HepG2 (cell line): Measurements from ENCODE around the gene HLA-DPA1. TPM values are rescaled to one million over a fixed set of nuclear protein-coding genes. Genes with fewer than 3 reads are reported as not detected.

Experiments
- ATAC-seq: fragments of 200-7000 bp; cut with Tn5 transposase; 3 replicates; pipeline ENCODE4 v1.9.1; 2020; ENCODE audit warnings: mild to moderate bottlenecking, moderate library complexity
- BruUV-seq: library from RNA; stranded (reverse); fragments of 400-500 nt; replicated peaks from 2 replicates; lab custom pipeline; 2021; lab: Mats Ljungman, UMichigan
- CTCF ChIA-PET: fragments of 300-600 bp; formaldehyde crosslinking; extraction: SDS; loops from one replicate; lab custom pipeline; 2021; ENCODE audit warnings: low total read pairs, inconsistent platforms, low intra/inter-chr PET ratio; lab: Yijun Ruan, JAX
- POLR2A ChIA-PET: fragments of 350-600 bp; sonication (Branson Sonifier 250); formaldehyde crosslinking; loops from one replicate; lab custom pipeline; 2020; ENCODE audit warnings: antibody characterized with exemption, inconsistent platforms; lab: Yijun Ruan, JAX
- DNase-seq: peaks from one replicate; pipeline ENCODE4 v3.0.0-alpha.2; 2015; ENCODE audit warnings: low spot score
- FAIRE-seq: peaks from 3 replicates; lab custom pipeline; 2011; peaks lifted over from hg19 to GRCh38; lab: Jason Lieb, UNC
- H2AFZ ChIP-seq: one replicate; pipeline ENCODE4 v1.6.1; 2011; ENCODE audit warnings: low read length, inconsistent platforms
- H3K27ac ChIP-seq: fragments of 300-600 bp; 3 replicates; pipeline ENCODE4 v1.8.0; 2011; ENCODE audit warnings: mixed run types, mild to moderate bottlenecking, mixed read lengths, low read length, inconsistent platforms; ENCODE audit not compliant: insufficient read depth; ENCODE audit errors: extremely low read length
- H3K27me3 ChIP-seq, 2 experiments: fragments of 200-600 bp in 1 of 2; 2 replicates in 1 of 2; 3 replicates in 1 of 2; pipeline versions ENCODE4 v1.6.0 to v1.8.0; 2011; ENCODE audit warnings: low read length in 2 of 2, mild to moderate bottlenecking in 2 of 2, moderate library complexity in 2 of 2, inconsistent platforms in 1 of 2; ENCODE audit not compliant: insufficient read depth in 2 of 2, control insufficient read depth in 1 of 2
- H3K36me3 ChIP-seq, 2 experiments: fragments of 200-600 bp in 1 of 2; replicated peaks in 1 of 2; 2 replicates in 1 of 2; 3 replicates in 1 of 2; pipeline versions ENCODE4 v1.5.1 to v1.8.0; 2011; ENCODE audit warnings: low read length in 2 of 2, inconsistent platforms in 1 of 2; ENCODE audit not compliant: insufficient read depth in 2 of 2, control insufficient read depth in 1 of 2
- H3K4me1 ChIP-seq: 2 replicates; pipeline ENCODE4 v1.5.1; 2012; ENCODE audit warnings: low read length, inconsistent platforms; ENCODE audit not compliant: insufficient read depth
- H3K4me2 ChIP-seq: 2 replicates; pipeline ENCODE4 v1.6.0; 2011; ENCODE audit warnings: low read depth, low read length, inconsistent platforms
- H3K4me3 ChIP-seq, 3 experiments: fragments of 200-600 bp in 1 of 3; sonication (generic), shearing (Covaris generic) in 1 of 3; replicated peaks in 1 of 3; 2 replicates each; pipeline ENCODE4 v1.5.1; 2011 to 2016; ENCODE audit warnings: low read length in 3 of 3, inconsistent platforms in 2 of 3, low read depth in 2 of 3, mild to moderate bottlenecking in 2 of 3, control low read depth in 1 of 3, mixed read lengths in 1 of 3; ENCODE audit not compliant: insufficient read depth in 1 of 3
- H3K79me2 ChIP-seq: one replicate; pipeline ENCODE4 v1.6.1; 2011; ENCODE audit warnings: low read length, inconsistent platforms; ENCODE audit not compliant: insufficient read depth
- H3K9ac ChIP-seq: 2 replicates; pipeline ENCODE4 v1.6.0; 2011; ENCODE audit warnings: mild to moderate bottlenecking, low read depth, low read length, inconsistent platforms; ENCODE audit not compliant: insufficient read depth
- H3K9me3 ChIP-seq: 2 replicates; pipeline ENCODE4 v1.5.1; 2012; ENCODE audit warnings: mild to moderate bottlenecking, low read length
- H4K20me1 ChIP-seq: 2 replicates; pipeline ENCODE4 v1.6.0; 2011; ENCODE audit warnings: inconsistent platforms, mild to moderate bottlenecking, low read length, moderate library complexity; ENCODE audit not compliant: insufficient read depth
- ATF7-NPFF ChIP-seq: sonication (generic); formaldehyde crosslinking; IDR thresholded peaks from 2 replicates; pipeline ENCODE4 v1.8.1; 2023; ENCODE audit warnings: mild to moderate bottlenecking, low read depth, missing genetic modification reagents, moderate library complexity
- CENPBD1 ChIP-seq: sonication (generic); formaldehyde crosslinking; IDR thresholded peaks from 2 replicates; pipeline ENCODE4 v1.8.0; 2022; ENCODE audit warnings: missing genetic modification reagents, low read depth, mild to moderate bottlenecking, borderline replicate concordance
- GTF3A ChIP-seq: sonication (generic); formaldehyde crosslinking; conservative IDR thresholded peaks from 2 replicates; pipeline ENCODE4 v1.4.0; 2020; ENCODE audit warnings: mild to moderate bottlenecking, missing genetic modification reagents
- HOXD1 ChIP-seq: sonication (generic); formaldehyde crosslinking; IDR thresholded peaks from 2 replicates; pipeline ENCODE4 v1.5.0; 2020; ENCODE audit warnings: missing genetic modification reagents
- MEIS2 ChIP-seq: sonication (generic); formaldehyde crosslinking; IDR thresholded peaks from 2 replicates; pipeline ENCODE4 v1.9.0; 2021; ENCODE audit warnings: mild to moderate bottlenecking, missing genetic modification reagents
- MTF2 ChIP-seq: sonication (generic); formaldehyde crosslinking; IDR thresholded peaks from 2 replicates; pipeline ENCODE4 v1.5.0; 2020; ENCODE audit warnings: missing genetic modification reagents, borderline replicate concordance
- RBM39 ChIP-seq: fragments of 200-400 bp; formaldehyde crosslinking; IDR thresholded peaks from one replicate; pipeline ENCODE4 v1.6.1; 2018; ENCODE audit warnings: antibody characterized with exemption, mild to moderate bottlenecking, low read depth, low read length; ENCODE audit not compliant: poor library complexity, severe bottlenecking
- SMARCC2 ChIP-seq: fragments of 450-650 bp; IDR thresholded peaks from 2 replicates; pipeline ENCODE4 v1.6.1; 2017; ENCODE audit warnings: antibody characterized with exemption, mild to moderate bottlenecking
- STAG1 ChIP-seq: sonication (generic); formaldehyde crosslinking; IDR thresholded peaks from 2 replicates; pipeline ENCODE4 v1.4.0; 2020; ENCODE audit warnings: missing genetic modification reagents
- ZC3H13 ChIP-seq: sonication (generic); formaldehyde crosslinking; IDR thresholded peaks from 2 replicates; pipeline ENCODE4 v1.8.1; 2023; ENCODE audit warnings: mild to moderate bottlenecking, missing genetic modification reagents, moderate library complexity
- ZNF282 ChIP-seq: fragments of 450-650 bp; IDR thresholded peaks from 2 replicates; pipeline ENCODE4 v1.6.1; 2018; ENCODE audit not compliant: partially characterized antibody
- ZNF333 ChIP-seq: sonication (generic); formaldehyde crosslinking; IDR thresholded peaks from 2 replicates; pipeline ENCODE4 v1.4.0; 2020; ENCODE audit warnings: mild to moderate bottlenecking, missing genetic modification reagents, borderline replicate concordance
- ZNF562 ChIP-seq: sonication (generic); formaldehyde crosslinking; IDR thresholded peaks from 2 replicates; pipeline ENCODE4 v1.8.0; 2022; ENCODE audit warnings: missing genetic modification reagents, borderline replicate concordance
- ZNF580 ChIP-seq: IDR thresholded peaks from 2 replicates; pipeline ENCODE4 v1.6.1; 2016; ENCODE audit warnings: low read depth, borderline replicate concordance
- ZNF607 ChIP-seq: sonication (generic); formaldehyde crosslinking; IDR thresholded peaks from 2 replicates; pipeline ENCODE4 v1.5.1; 2020; ENCODE audit warnings: missing genetic modification reagents, mild to moderate bottlenecking, borderline replicate concordance
- ZNF784 ChIP-seq: sonication (generic); formaldehyde crosslinking; IDR thresholded peaks from 2 replicates; pipeline ENCODE4 v1.5.1; 2020; ENCODE audit warnings: missing genetic modification reagents, mild to moderate bottlenecking, borderline replicate concordance
- WGBS: methylation state at CpG from one replicate; pipeline ENCODE4 v1.1.6; 2017; ENCODE audit warnings: low lambda C conversion rate; 5-methylcytosine and 5-hydroxymethylcytosine counted together
- in situ Hi-C: cut with HindIII; loops from 2 replicates; pipeline ENCODE4 v1.10.0; 2017; ENCODE audit warnings: low pct_unique_long_range_greater_than_20kb; ENCODE audit not compliant: extremely low pct_ligation_motif_present
- intact Hi-C: fragments of 100-400 bp; cut with micrococcal nuclease; formaldehyde crosslinking; loops from one replicate; pipeline ENCODE4 v1.10.0; 2022; ENCODE audit not compliant: unreplicated experiment
- polyA plus RNA-seq, 8 experiments: library from polyadenylated mRNA; depleted of rRNA in 3 of 8; stranded (reverse) in 7 of 8; unstranded in 1 of 8; fragments of >200 nt; fragmentation: Illumina TruSeq in 4 of 8; extraction: Trizol in 4 of 8; gene quantifications; 2 replicates each; pipeline versions ENCODE4 v1.2.1 to v1.2.3, GENCODE V29; 2011 to 2016; ENCODE audit warnings: low read depth in 4 of 8, missing spikeins in 1 of 8, mixed read lengths in 1 of 8; ENCODE audit not compliant: insufficient read depth in 1 of 8
- total RNA-seq, 5 experiments: library from RNA; depleted of rRNA; stranded (reverse); fragments of >200 nt; fragmentation: Illumina TruSeq; extraction: Trizol; gene quantifications; 2 replicates each; pipeline ENCODE4 v1.2.3, GENCODE V29; 2016; ENCODE audit warnings: low read depth in 1 of 5

HLA-DPA1 gene
- total and polyA plus RNA-seq, 2 of the 13 experiments (the other 11 are each of a cell fraction or from before 2014, with no cell fraction given): not detected

- Histone ChIP-seq H3K9ac (no peak overlapping the region), H3K36me3 (no peaks in the 10 kb centered on the region), H2AFZ (no peak overlapping the region), H3K79me2 (no peaks in the 10 kb centered on the region), H3K4me2 (no peak overlapping the region), H4K20me1 (no peaks in the 10 kb centered on the region), H3K9me3 (no peaks in the 10 kb centered on the region), H3K27ac (no peak overlapping the region), H3K4me1 (no peaks in the 10 kb centered on the region), H3K4me3 (no peak overlapping the region), H3K27me3 (peaks cover 1 to 44% of the 10 kb centered on the region in 2 experiments; a peak in 3 of 5 replicates)
- ATAC-seq (no peak), FAIRE-seq (no peak), DNase-seq (no peak)
- in situ Hi-C loops (loop anchor here (5.0 to 10.0 kb wide), 3 partner anchors 67 to 232 kb away; no protein-coding TSS in a partner anchor), intact Hi-C loops (loop anchor here (2.0 kb wide), 2 partner anchors 67 to 233 kb away; no protein-coding TSS in a partner anchor)
- TF ChIP-seq ZC3H13 (no peak), ZNF333 (CRISPR knock-in tag) (no peak), ZNF562 (CRISPR knock-in tag) (no peak), HOXD1 (CRISPR knock-in tag) (no peak), SMARCC2 (no peak), ATF7-NPFF (CRISPR knock-in tag) (no peak)
- CTCF ChIA-PET: no interaction called here
- no TSS peak for BruUV-seq
- POLR2A ChIA-PET: no interaction called here
- 11% methylated on average over 10 of the region's 11 CpGs for WGBS
These were observed 57.7 kb downstream of the HLA-DPA1 start for GRCh38 chr6:33015798-33016197.

DNA sequence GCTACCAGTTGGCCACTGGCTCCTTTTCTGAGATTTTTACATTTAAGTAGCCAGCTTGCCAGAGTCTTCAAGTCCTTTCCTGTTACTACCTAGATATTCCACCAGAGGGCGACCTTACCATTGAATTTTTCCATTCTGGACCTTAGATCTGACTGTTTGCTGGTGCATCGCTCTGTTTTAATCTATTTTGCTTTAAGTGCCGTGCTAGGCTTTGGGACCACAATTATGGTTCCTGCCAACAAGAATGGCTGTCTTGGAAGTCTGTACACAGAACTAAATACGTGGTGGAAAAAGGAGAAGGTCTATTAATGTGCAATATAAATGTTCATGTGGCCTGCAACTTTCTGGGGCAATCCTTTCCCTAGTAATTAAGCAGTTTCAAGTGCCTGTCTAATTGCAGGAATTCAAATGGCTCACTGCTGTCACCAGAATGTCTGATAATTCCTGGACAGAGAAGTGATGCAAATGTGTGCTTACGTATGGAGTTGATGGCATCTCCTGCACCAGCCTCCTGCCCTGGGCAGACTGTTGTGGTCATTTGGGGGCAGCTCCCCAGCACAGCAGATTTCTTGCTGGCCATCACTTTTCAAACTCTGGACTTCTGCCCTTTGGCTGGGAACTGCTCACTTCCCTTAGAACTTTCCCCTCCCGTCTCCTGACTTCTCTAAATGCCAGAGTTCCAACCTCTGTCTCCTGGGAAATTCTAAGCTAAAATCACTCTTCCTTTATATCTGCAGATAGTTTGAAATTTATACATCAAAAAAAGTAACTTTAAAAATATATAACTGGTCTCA is 58.4 kb downstream of the HLA-DPA1 start:
- Histone ChIP-seq H3K27me3 (peaks cover 3 to 46% of the 10 kb centered on the region in 2 experiments; a peak in 3 of 5 replicates), H3K4me3 (no peak overlapping the region), H3K9me3 (no peaks in the 10 kb centered on the region), H3K4me2 (no peak overlapping the region), H4K20me1 (no peaks in the 10 kb centered on the region), H3K36me3 (no peaks in the 10 kb centered on the region), H3K9ac (no peak overlapping the region), H3K79me2 (no peaks in the 10 kb centered on the region), H2AFZ (no peak overlapping the region), H3K4me1 (no peaks in the 10 kb centered on the region), H3K27ac (no peak overlapping the region)
- ATAC-seq (peak; percentile 78), DNase-seq (peak; percentile 77), FAIRE-seq (peak; percentile 93)
- ChIA-PET CTCF (interaction anchor here (0.9 to 1.5 kb wide), 5 partner anchors 68 to 234 kb away, joined by 8 to 11 read pairs (median 9); no protein-coding TSS in a partner anchor), POLR2A (interaction anchor here (0.7 kb wide), 1 partner anchor 31 kb away, joined by 3 read pairs; no protein-coding TSS in a partner anchor)
- intact Hi-C loops: loop anchor here (1.0 to 2.0 kb wide), 5 partner anchors 68 to 234 kb away; no protein-coding TSS in a partner anchor
- 6% methylated on average over 6 of the region's 6 CpGs for WGBS
- in situ Hi-C loops: loop anchor here (5.0 to 10.0 kb wide), 3 partner anchors 67 to 232 kb away; no protein-coding TSS in a partner anchor
- BruUV-seq: no TSS peak
- TF ChIP-seq ZNF282: no peak
- TF ChIP-seq CENPBD1 (CRISPR knock-in tag): no peak
- TF ChIP-seq MTF2 (CRISPR knock-in tag): no peak
- TF ChIP-seq ZNF607 (CRISPR knock-in tag): no peak
- no peak for TF ChIP-seq ZNF784
- no peak for TF ChIP-seq MEIS2 (CRISPR knock-in tag)
- no peak for TF ChIP-seq RBM39
- no peak for TF ChIP-seq GTF3A (CRISPR knock-in tag)
- TF ChIP-seq STAG1 (CRISPR knock-in tag): peak; percentile 74
- no peak for TF ChIP-seq ZNF580 (CRISPR knock-in tag)
